Measurements from ENCODE around the gene C3orf22.
"Not testable (repeated sequence)": the region's sequence is repeated elsewhere in the genome, so short reads cannot be mapped to it uniquely, and the experiment has no call there.

Gene C3orf22

DNA sequence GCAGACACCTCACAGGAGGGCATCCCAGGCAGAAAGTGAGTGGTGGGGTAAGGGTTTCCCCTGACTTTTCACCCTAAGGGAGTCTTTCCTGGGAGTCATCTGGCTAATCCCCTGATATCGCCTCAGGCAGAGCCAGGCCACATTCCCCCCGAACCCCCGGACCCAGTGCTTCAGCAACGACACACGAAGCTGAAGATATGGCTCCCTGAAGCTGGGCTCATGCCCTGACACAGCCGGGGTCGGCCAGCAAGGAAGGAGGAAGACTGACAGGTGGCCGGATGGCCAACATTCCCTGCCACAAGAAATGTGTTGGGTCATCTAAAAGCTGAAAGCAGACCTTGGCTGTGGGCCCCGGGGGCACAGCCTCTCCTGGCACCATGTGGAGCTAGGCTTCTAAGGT lies 20.4 kb downstream of the C3orf22 start:
- TF ChIP-seq, protein P1, sequence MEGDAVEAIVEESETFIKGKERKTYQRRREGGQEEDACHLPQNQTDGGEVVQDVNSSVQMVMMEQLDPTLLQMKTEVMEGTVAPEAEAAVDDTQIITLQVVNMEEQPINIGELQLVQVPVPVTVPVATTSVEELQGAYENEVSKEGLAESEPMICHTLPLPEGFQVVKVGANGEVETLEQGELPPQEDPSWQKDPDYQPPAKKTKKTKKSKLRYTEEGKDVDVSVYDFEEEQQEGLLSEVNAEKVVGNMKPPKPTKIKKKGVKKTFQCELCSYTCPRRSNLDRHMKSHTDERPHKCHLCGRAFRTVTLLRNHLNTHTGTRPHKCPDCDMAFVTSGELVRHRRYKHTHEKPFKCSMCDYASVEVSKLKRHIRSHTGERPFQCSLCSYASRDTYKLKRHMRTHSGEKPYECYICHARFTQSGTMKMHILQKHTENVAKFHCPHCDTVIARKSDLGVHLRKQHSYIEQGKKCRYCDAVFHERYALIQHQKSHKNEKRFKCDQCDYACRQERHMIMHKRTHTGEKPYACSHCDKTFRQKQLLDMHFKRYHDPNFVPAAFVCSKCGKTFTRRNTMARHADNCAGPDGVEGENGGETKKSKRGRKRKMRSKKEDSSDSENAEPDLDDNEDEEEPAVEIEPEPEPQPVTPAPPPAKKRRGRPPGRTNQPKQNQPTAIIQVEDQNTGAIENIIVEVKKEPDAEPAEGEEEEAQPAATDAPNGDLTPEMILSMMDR (IDR thresholded peaks at IDR 0.05; ENCODE audit: unreplicated experiment in 3 of 3), result no peak
- no peak overlapping the region for H3K27ac Mint-ChIP-seq
- H3K4me1 Mint-ChIP-seq, result peaks cover 15% of the 10 kb centered on the region
- peaks cover 58% of the 10 kb centered on the region for H3K27me3 Mint-ChIP-seq (ENCODE audit: low read depth)
- no peaks in the 10 kb centered on the region for H3K9me3 Mint-ChIP-seq
- H3K4me3 Mint-ChIP-seq, result no peak overlapping the region
- no peaks in the 10 kb centered on the region for H3K36me3 Mint-ChIP-seq (ENCODE audit: low read depth)

DNA sequence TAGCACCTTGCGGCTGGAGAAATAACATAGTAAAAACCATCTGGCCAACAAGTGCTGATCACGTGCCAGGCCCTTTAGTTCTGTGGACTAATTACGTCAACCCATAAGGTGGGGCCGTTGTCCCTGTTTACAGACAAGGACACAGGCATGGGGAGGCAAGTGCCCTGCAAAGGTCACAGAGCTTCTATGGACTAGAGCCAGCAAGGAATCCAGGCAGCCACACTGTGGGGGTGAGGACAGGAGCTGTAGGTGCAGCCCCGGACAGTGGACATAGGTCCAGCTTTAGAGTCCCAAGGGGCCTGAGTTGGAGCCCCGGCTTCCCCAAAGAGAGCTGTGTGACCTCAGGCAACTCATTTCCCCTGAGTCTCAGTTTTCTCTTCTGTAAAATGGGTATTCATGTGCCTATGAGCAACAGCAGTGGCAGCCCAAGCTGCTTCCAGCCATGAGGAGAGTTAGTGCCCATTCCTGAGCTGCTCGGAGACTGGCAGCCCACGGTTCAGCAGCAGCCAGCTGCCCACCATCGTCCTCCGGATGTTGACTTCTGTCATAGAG lies 20.9 kb downstream of the C3orf22 start:
- peaks cover 11% of the 10 kb centered on the region for H3K4me1 Mint-ChIP-seq
- no peaks in the 10 kb centered on the region for H3K36me3 Mint-ChIP-seq (ENCODE audit: low read depth)
- H3K4me3 Mint-ChIP-seq, result no peak overlapping the region
- no peak overlapping the region for H3K27ac Mint-ChIP-seq
- H3K9me3 Mint-ChIP-seq, result no peaks in the 10 kb centered on the region
- H3K27me3 Mint-ChIP-seq (ENCODE audit: low read depth), result peaks cover 62% of the 10 kb centered on the region
- TF ChIP-seq, protein P1 (IDR thresholded peaks at IDR 0.05; ENCODE audit: unreplicated experiment in 3 of 3), result no peak

DNA sequence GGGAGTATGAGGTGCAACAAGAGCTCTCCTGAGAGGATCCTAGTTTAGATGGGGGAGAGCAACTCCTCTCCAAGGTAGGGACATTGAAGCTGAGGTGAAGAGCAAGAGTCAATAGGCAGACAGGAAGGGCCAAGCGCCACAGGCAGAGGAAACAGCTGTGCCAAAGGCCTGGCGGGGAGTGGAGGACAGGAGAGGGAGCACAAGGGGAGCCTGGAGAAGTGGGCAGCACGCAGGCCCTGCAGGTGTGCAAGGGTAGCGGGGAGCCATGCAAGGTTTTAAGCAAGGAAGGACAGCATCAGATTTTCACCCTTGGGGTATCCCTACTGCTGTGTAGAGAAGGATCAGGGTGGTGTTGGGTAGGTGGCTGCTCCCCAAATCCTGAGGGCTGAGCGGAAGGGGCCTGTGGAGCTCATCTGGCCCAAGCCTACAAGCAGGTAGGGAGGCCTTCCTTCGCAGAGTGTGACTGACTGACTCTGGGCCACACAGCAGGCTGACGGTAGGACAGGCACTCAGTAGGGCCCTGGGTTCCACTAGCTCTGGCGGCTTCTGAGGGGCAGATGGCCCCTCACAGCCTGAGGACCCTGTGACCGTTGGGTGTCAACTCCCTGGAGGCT lies 21.5 kb downstream of the C3orf22 start:
- no peaks in the 10 kb centered on the region for H3K36me3 Mint-ChIP-seq (ENCODE audit: low read depth)
- peaks cover 11% of the 10 kb centered on the region for H3K4me1 Mint-ChIP-seq
- H3K27ac Mint-ChIP-seq, result no peak overlapping the region
- peaks cover 66% of the 10 kb centered on the region for H3K27me3 Mint-ChIP-seq (ENCODE audit: low read depth)
- TF ChIP-seq, protein P1 (IDR thresholded peaks at IDR 0.05; ENCODE audit: unreplicated experiment in 3 of 3), result no peak
- no peak overlapping the region for H3K4me3 Mint-ChIP-seq
- no peaks in the 10 kb centered on the region for H3K9me3 Mint-ChIP-seq

DNA sequence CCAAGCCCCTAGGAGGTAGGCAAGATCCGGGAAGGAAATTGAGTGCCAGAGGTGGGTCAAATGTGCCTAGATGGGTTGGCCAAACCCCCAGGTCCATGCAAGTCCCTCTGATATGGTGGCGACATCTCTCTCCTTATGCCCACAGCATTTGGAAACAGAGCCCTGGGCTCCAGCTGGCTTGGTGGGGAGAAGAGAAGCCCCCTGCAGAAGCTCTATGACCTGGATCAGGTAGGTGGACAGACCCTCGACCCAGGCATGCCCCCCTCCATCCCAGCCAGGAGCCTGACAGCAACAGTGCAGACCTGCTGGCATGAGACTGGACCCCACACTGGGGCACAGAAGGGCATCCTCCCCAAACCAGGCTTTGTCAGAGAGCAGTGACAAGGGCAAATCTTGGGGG lies 22.6 kb downstream of the C3orf22 start:
- Mint-ChIP-seq H3K4me3 (no peak overlapping the region), H3K27ac (no peak overlapping the region), H3K27me3 (ENCODE audit: low read depth) (peaks cover 68% of the 10 kb centered on the region), H3K9me3 (no peaks in the 10 kb centered on the region), H3K36me3 (ENCODE audit: low read depth) (no peaks in the 10 kb centered on the region), H3K4me1 (peaks cover 9% of the 10 kb centered on the region)
- TF ChIP-seq, protein P1 (IDR thresholded peaks at IDR 0.05; ENCODE audit: unreplicated experiment in 3 of 3), result no peak

DNA sequence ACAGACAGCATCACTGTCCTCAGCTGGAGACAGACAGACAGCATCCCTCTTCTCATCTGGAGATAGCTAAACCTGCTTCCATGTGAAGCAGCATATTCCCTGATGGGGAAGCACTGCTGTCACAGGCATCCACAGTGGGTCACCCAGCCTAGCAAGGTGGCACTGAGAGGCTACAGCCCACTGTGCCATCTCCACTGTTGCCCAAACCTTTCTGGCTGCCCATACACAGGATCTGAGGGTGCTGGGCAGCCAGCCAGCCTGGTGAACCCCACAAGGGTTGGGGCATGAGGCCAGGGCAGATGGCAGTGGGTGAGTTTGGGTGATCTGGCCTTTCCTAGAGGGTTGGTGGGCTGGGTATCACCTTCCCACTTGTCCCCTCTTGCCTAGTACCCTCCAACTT lies 23.1 kb downstream of the C3orf22 start:
- H3K36me3 Mint-ChIP-seq (ENCODE audit: low read depth), result no peaks in the 10 kb centered on the region
- H3K9me3 Mint-ChIP-seq, result no peaks in the 10 kb centered on the region
- peaks cover 63% of the 10 kb centered on the region for H3K27me3 Mint-ChIP-seq (ENCODE audit: low read depth)
- H3K4me3 Mint-ChIP-seq, result no peak overlapping the region
- peaks cover 4% of the 10 kb centered on the region for H3K4me1 Mint-ChIP-seq
- TF ChIP-seq, protein P1 (IDR thresholded peaks at IDR 0.05; ENCODE audit: unreplicated experiment in 3 of 3), result no peak
- H3K27ac Mint-ChIP-seq, result no peak overlapping the region

DNA sequence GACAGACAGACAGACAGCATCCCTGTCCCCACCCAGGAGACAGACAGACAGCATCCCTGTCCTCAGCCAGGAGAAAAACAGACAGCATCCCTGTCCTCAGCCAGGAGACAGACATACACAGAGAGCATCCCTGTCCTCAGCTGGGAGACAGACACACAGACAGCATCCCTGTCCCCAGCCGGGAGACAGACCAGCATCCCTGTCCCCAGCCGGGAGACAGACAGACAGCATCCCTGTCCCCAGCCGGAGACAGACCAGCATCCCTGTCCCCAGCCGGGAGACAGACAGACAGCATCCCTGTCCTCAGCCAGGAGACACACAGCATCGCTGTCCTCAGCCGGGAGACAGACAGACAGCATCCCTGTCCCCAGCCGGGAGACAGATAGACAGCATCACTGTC lies 24.0 kb downstream of the C3orf22 start:
- not testable (repeated sequence) for H3K4me1 Mint-ChIP-seq; H3K36me3 Mint-ChIP-seq (ENCODE audit: low read depth); H3K9me3 Mint-ChIP-seq; H3K4me3 Mint-ChIP-seq; H3K27ac Mint-ChIP-seq
- peaks cover 57% of the 10 kb centered on the region for H3K27me3 Mint-ChIP-seq (ENCODE audit: low read depth)
